ENCODE data around the gene TGFB3. TPM values are rescaled to one million over a fixed set of nuclear protein-coding genes. Genes with fewer than 3 reads are reported as not detected.

TGFB3 gene
- total and polyA plus RNA-seq, 9 donors = 5.7 to 23.7 (median 16.4) TPM

GRCh38 chr14:76007852-76008251 lies 26.1 kb upstream of the TGFB3 start:
- no peak for TF ChIP-seq POLR2A (IDR thresholded peaks at IDR 0.05)
- TF ChIP-seq EP300 (IDR thresholded peaks at IDR 0.05) = no peak
- no peak for TF ChIP-seq CTCF (IDR thresholded peaks at IDR 0.05)
- no peak for DNase-seq
- Histone ChIP-seq H3K4me3 (no peak overlapping the region), H3K9me3 (no peaks in the 10 kb centered on the region), H3K4me1 (ENCODE audit: insufficient read depth) (peaks cover 2% of the 10 kb centered on the region), H3K27ac (no peak overlapping the region), H3K27me3 (no peaks in the 10 kb centered on the region), H3K36me3 (no peaks in the 10 kb centered on the region)
- intact Hi-C loops (cut with DNase I) = no loop called here
- WGBS, 3 donors = 87 to 97% (median 93%) methylated on average over 2 of the region's 2 CpGs

GRCh38 chr14:76007379-76007778 lies 25.6 kb upstream of the TGFB3 start:
- H3K4me1 ChIP-seq (ENCODE audit: insufficient read depth) = peaks cover 2% of the 10 kb centered on the region
- 92 to 100% (median 94%) methylated on average over 1 of the region's 1 CpG for WGBS, 3 donors
- no peaks in the 10 kb centered on the region for H3K27me3 ChIP-seq
- H3K4me3 ChIP-seq = no peak overlapping the region
- H3K27ac ChIP-seq = no peak overlapping the region
- H3K36me3 ChIP-seq = no peaks in the 10 kb centered on the region
- H3K9me3 ChIP-seq = no peaks in the 10 kb centered on the region
- intact Hi-C loops (cut with DNase I) = no loop called here
- TF ChIP-seq CTCF (IDR thresholded peaks at IDR 0.05) (no peak), EP300 (IDR thresholded peaks at IDR 0.05) (no peak), POLR2A (IDR thresholded peaks at IDR 0.05) (no peak)
- DNase-seq = no peak

GRCh38 chr14:76006253-76006652 lies 24.5 kb upstream of the TGFB3 start:
- Histone ChIP-seq H3K4me3 (no peak overlapping the region), H3K36me3 (no peaks in the 10 kb centered on the region), H3K27ac (no peak overlapping the region), H3K27me3 (no peaks in the 10 kb centered on the region), H3K9me3 (no peaks in the 10 kb centered on the region), H3K4me1 (ENCODE audit: insufficient read depth) (no peaks in the 10 kb centered on the region)
- WGBS, 3 donors = 74 to 87% (median 81%) methylated on average over 2 of the region's 2 CpGs
- no peak for DNase-seq
- intact Hi-C loops (cut with DNase I) = no loop called here
- TF ChIP-seq POLR2A (IDR thresholded peaks at IDR 0.05) = no peak
- TF ChIP-seq EP300 (IDR thresholded peaks at IDR 0.05) = no peak
- no peak for TF ChIP-seq CTCF (IDR thresholded peaks at IDR 0.05)

- intact Hi-C loops (cut with DNase I) = no loop called here
- 89 to 96% (median 95%) methylated on average over 1 of the region's 1 CpG for WGBS, 3 donors
- H3K36me3 ChIP-seq = no peaks in the 10 kb centered on the region
- H3K4me3 ChIP-seq = no peak overlapping the region
- H3K27ac ChIP-seq = no peak overlapping the region
- H3K4me1 ChIP-seq (ENCODE audit: insufficient read depth) = no peaks in the 10 kb centered on the region
- no peak for DNase-seq
- no peaks in the 10 kb centered on the region for H3K27me3 ChIP-seq
- H3K9me3 ChIP-seq = no peaks in the 10 kb centered on the region
- no peak for TF ChIP-seq POLR2A (IDR thresholded peaks at IDR 0.05)
- no peak for TF ChIP-seq EP300 (IDR thresholded peaks at IDR 0.05)
- no peak for TF ChIP-seq CTCF (IDR thresholded peaks at IDR 0.05)
These were observed 20.6 kb upstream of the TGFB3 start for GRCh38 chr14:76002383-76002782.
